Osteoblast (primary cell): Measurements from ENCODE around the gene NEK6. TPM values are rescaled to one million over a fixed set of nuclear protein-coding genes. Genes with fewer than 3 reads are reported as not detected.
A peak's percentile ranks its signal among the peaks of the same experiment; 100 is the strongest.

ENCODE experiments used
- DNase-seq: peaks from one replicate; pipeline ENCODE4 v3.0.0; 2011; ENCODE audit warnings: low spot score, mixed read lengths; ENCODE audit not compliant: insufficient read length; ENCODE audit errors: missing footprints
- H2AFZ ChIP-seq: 2 replicates; pipeline ENCODE4 v1.6.0; 2011; ENCODE audit warnings: mild to moderate bottlenecking, low read length
- H3K27ac ChIP-seq: 2 replicates; pipeline ENCODE4 v1.5.1; 2011; ENCODE audit warnings: mild to moderate bottlenecking, low read depth, low read length, moderate library complexity
- H3K27me3 ChIP-seq: 2 replicates; pipeline ENCODE4 v1.6.0; 2012; ENCODE audit warnings: mild to moderate bottlenecking, control low read depth, inconsistent platforms, low read length, moderate library complexity; ENCODE audit not compliant: insufficient read depth
- H3K36me3 ChIP-seq: 2 replicates; pipeline ENCODE4 v1.5.1; 2011; ENCODE audit warnings: mild to moderate bottlenecking, low read length, control low read depth, moderate library complexity; ENCODE audit not compliant: insufficient read depth
- H3K4me1 ChIP-seq: 2 replicates; pipeline ENCODE4 v1.5.1; 2011; ENCODE audit warnings: mild to moderate bottlenecking, low read length, control low read depth, moderate library complexity; ENCODE audit not compliant: insufficient read depth
- H3K4me2 ChIP-seq: 2 replicates; pipeline ENCODE4 v1.6.0; 2011; ENCODE audit warnings: mild to moderate bottlenecking, low read length; ENCODE audit not compliant: insufficient read depth
- H3K4me3 ChIP-seq: fragments of 200-600 bp; sonication (generic); 3 replicates; pipeline ENCODE4 v1.5.1; 2012; ENCODE audit warnings: mild to moderate bottlenecking, low read length, inconsistent platforms; ENCODE audit not compliant: insufficient read depth
- H3K79me2 ChIP-seq: 2 replicates; pipeline ENCODE4 v1.6.0; 2012; ENCODE audit warnings: mild to moderate bottlenecking, low read length, control low read depth, inconsistent platforms; ENCODE audit not compliant: insufficient read depth
- H3K9me3 ChIP-seq: 2 replicates; pipeline ENCODE4 v1.5.1; 2011; ENCODE audit warnings: low read depth, low read length, control low read depth
- H4K20me1 ChIP-seq: 2 replicates; pipeline ENCODE4 v1.6.0; 2012; ENCODE audit warnings: mild to moderate bottlenecking, low read length, control low read depth; ENCODE audit not compliant: insufficient read depth
- CTCF ChIP-seq: IDR thresholded peaks from 2 replicates; pipeline ENCODE4 v1.5.1; 2011; ENCODE audit warnings: mild to moderate bottlenecking, low read depth, low read length, moderate library complexity; ENCODE audit errors: extremely low read depth
- total RNA-seq: library from RNA; depleted of rRNA; stranded (reverse); fragments of >200 nt; gene quantifications from 2 replicates; pipeline ENCODE4 v1.2.3, GENCODE V29; 2012

Gene NEK6
- total RNA-seq, 1 donor, result 128 TPM

GRCh38 chr9:124299515-124300090 lies 41.9 kb downstream of the NEK6 start:
- no peak for TF ChIP-seq CTCF
- Histone ChIP-seq H3K4me2 (no peak overlapping the region), H3K27ac (peak overlapping the region; percentile 27), H3K4me1 (peaks cover 35% of the 10 kb centered on the region), H3K4me3 (no peak overlapping the region), H3K9me3 (no peaks in the 10 kb centered on the region), H4K20me1 (peaks cover 35% of the 10 kb centered on the region), H2AFZ (no peak overlapping the region), H3K27me3 (no peaks in the 10 kb centered on the region), H3K36me3 (peaks cover 60% of the 10 kb centered on the region), H3K79me2 (peaks cover 100% of the 10 kb centered on the region)
- peak; percentile 72 for DNase-seq

- Histone ChIP-seq H3K27ac (peak overlapping the region; percentile 27), H3K27me3 (no peaks in the 10 kb centered on the region), H3K79me2 (peaks cover 99% of the 10 kb centered on the region), H3K36me3 (peaks cover 64% of the 10 kb centered on the region), H4K20me1 (peaks cover 32% of the 10 kb centered on the region), H3K4me1 (peaks cover 35% of the 10 kb centered on the region), H3K9me3 (no peaks in the 10 kb centered on the region), H2AFZ (no peak overlapping the region), H3K4me2 (no peak overlapping the region), H3K4me3 (no peak overlapping the region)
- no peak for TF ChIP-seq CTCF
- peak; percentile 57 for DNase-seq
Measured at GRCh38 chr9:124300312-124300711, 42.6 kb downstream of the NEK6 start.

- H3K4me3 ChIP-seq, result no peak overlapping the region
- no peak for TF ChIP-seq CTCF
- no peak overlapping the region for H2AFZ ChIP-seq
- H3K9me3 ChIP-seq, result no peaks in the 10 kb centered on the region
- peaks cover 57% of the 10 kb centered on the region for H3K36me3 ChIP-seq
- DNase-seq, result no peak
- H3K4me2 ChIP-seq, result no peak overlapping the region
- no peaks in the 10 kb centered on the region for H3K27me3 ChIP-seq
- H3K79me2 ChIP-seq, result peaks cover 98% of the 10 kb centered on the region
- H4K20me1 ChIP-seq, result peaks cover 31% of the 10 kb centered on the region
- H3K27ac ChIP-seq, result peak overlapping the region; percentile 41
- H3K4me1 ChIP-seq, result peaks cover 27% of the 10 kb centered on the region
Measured at GRCh38 chr9:124302921-124303320, 45.2 kb downstream of the NEK6 start.

GRCh38 chr9:124303762-124304161 lies 46.0 kb downstream of the NEK6 start:
- Histone ChIP-seq H3K79me2 (peaks cover 98% of the 10 kb centered on the region), H3K4me2 (no peak overlapping the region), H4K20me1 (peaks cover 30% of the 10 kb centered on the region), H3K27me3 (no peaks in the 10 kb centered on the region), H3K4me1 (peaks cover 22% of the 10 kb centered on the region), H3K36me3 (peaks cover 64% of the 10 kb centered on the region), H2AFZ (no peak overlapping the region), H3K9me3 (no peaks in the 10 kb centered on the region), H3K4me3 (no peak overlapping the region), H3K27ac (peak overlapping the region; percentile 41)
- DNase-seq, result no peak
- TF ChIP-seq CTCF, result no peak
